SK-N-SH treated with all-trans-retinoic acid at 6 μM for 48 hours (cell line): ENCODE results near the gene C17orf75.

ENCODE experiments used
- ATAC-seq: fragments of 200-7000 bp; cut with Tn5 transposase; 3 replicates; pipeline ENCODE4 v1.9.1; 2020; ENCODE audit warnings: mild to moderate bottlenecking, moderate library complexity
- ARNTL ChIP-seq: fragments of 450-650 bp; formaldehyde crosslinking; IDR thresholded peaks from 2 replicates; pipeline ENCODE4 v1.5.0; 2020; ENCODE audit warnings: low read depth, mild to moderate bottlenecking, moderate library complexity, borderline replicate concordance
- BACH2 ChIP-seq: fragments of 250-450 bp; sonication (Bioruptor Pico); IDR thresholded peaks from 2 replicates; pipeline ENCODE4 v1.9.0; 2021; ENCODE audit warnings: mild to moderate bottlenecking, borderline replicate concordance
- CSDC2 ChIP-seq: fragments of 250-450 bp; sonication (Bioruptor Pico); IDR thresholded peaks from 2 replicates; pipeline ENCODE4 v1.5.0; 2020; ENCODE audit warnings: mild to moderate bottlenecking, moderate library complexity
- ISL1 ChIP-seq: fragments of 250-450 bp; sonication (Bioruptor Pico); IDR thresholded peaks from 2 replicates; pipeline ENCODE4 v2.1.2; 2022; ENCODE audit warnings: mild to moderate bottlenecking, moderate library complexity
- OSR1 ChIP-seq: fragments of 250-450 bp; sonication (Bioruptor Pico); IDR thresholded peaks from 2 replicates; pipeline ENCODE4 v1.8.0; 2022; ENCODE audit warnings: moderate library complexity, mild to moderate bottlenecking, inconsistent platforms
- PATZ1 ChIP-seq: fragments of 250-450 bp; sonication (Bioruptor Pico); IDR thresholded peaks from 2 replicates; pipeline ENCODE4 v1.8.0; 2020; ENCODE audit warnings: mild to moderate bottlenecking, moderate library complexity, borderline replicate concordance
- PPARA ChIP-seq: fragments of 250-450 bp; sonication (Bioruptor Pico); IDR thresholded peaks from 2 replicates; pipeline ENCODE4 v1.5.0; 2020; ENCODE audit warnings: mild to moderate bottlenecking, borderline replicate concordance
- RARB ChIP-seq: fragments of 250-450 bp; sonication (Bioruptor Pico); IDR thresholded peaks from 2 replicates; pipeline ENCODE4 v1.8.0; 2021; ENCODE audit warnings: mild to moderate bottlenecking, moderate library complexity
- SNAI2 ChIP-seq: fragments of 250-450 bp; sonication (Bioruptor Pico); IDR thresholded peaks from 2 replicates; pipeline ENCODE4 v1.5.0; 2020; ENCODE audit warnings: mild to moderate bottlenecking, moderate library complexity
- TCF4 ChIP-seq: fragments of 250-450 bp; sonication (Bioruptor Pico); IDR thresholded peaks from 2 replicates; pipeline ENCODE4 v1.8.0; 2021; ENCODE audit warnings: mild to moderate bottlenecking, moderate library complexity, borderline replicate concordance
- TOX ChIP-seq: fragments of 250-450 bp; sonication (Bioruptor Pico); IDR thresholded peaks from 2 replicates; pipeline ENCODE4 v1.8.0; 2021; ENCODE audit warnings: mild to moderate bottlenecking, moderate library complexity, borderline replicate concordance
- TSHZ2 ChIP-seq: fragments of 250-450 bp; sonication (Bioruptor Pico); IDR thresholded peaks from 2 replicates; pipeline ENCODE4 v1.5.0; 2020; ENCODE audit warnings: mild to moderate bottlenecking, moderate library complexity
- ZC3H10 ChIP-seq: fragments of 250-450 bp; sonication (Bioruptor Pico); IDR thresholded peaks from 2 replicates; pipeline ENCODE4 v1.5.1; 2021; ENCODE audit warnings: mild to moderate bottlenecking, moderate library complexity
- ZFP3 ChIP-seq: fragments of 250-450 bp; sonication (Bioruptor Pico); IDR thresholded peaks from 2 replicates; pipeline ENCODE4 v1.5.0; 2020; ENCODE audit warnings: mild to moderate bottlenecking, moderate library complexity
- ZFP30 ChIP-seq: fragments of 450-650 bp; formaldehyde crosslinking; IDR thresholded peaks from 2 replicates; pipeline ENCODE4 v1.5.0; 2022; ENCODE audit warnings: mild to moderate bottlenecking, moderate library complexity
- ZNF565 ChIP-seq: fragments of 450-650 bp; formaldehyde crosslinking; conservative IDR thresholded peaks from 2 replicates; pipeline ENCODE4 v1.5.0; 2020; ENCODE audit warnings: low read depth, mild to moderate bottlenecking, moderate library complexity
- ZNF70 ChIP-seq: fragments of 450-650 bp; formaldehyde crosslinking; IDR thresholded peaks from 2 replicates; pipeline ENCODE4 v1.5.0; 2020; ENCODE audit warnings: mild to moderate bottlenecking, moderate library complexity
- ZNF8 ChIP-seq: fragments of 450-650 bp; formaldehyde crosslinking; IDR thresholded peaks from 2 replicates; pipeline ENCODE4 v1.5.0; 2020; ENCODE audit warnings: mild to moderate bottlenecking, moderate library complexity
- TF ChIP-seq, protein P1 (sequence below): fragments of 250-450 bp; sonication (Bioruptor Pico); IDR thresholded peaks from 2 replicates; pipeline ENCODE4 v1.8.0; 2021; ENCODE audit warnings: low read depth, mild to moderate bottlenecking, moderate library complexity, borderline replicate concordance
- TF ChIP-seq, protein P2 (sequence below): fragments of 250-450 bp; sonication (Bioruptor Pico); IDR thresholded peaks from 2 replicates; pipeline ENCODE4 v1.5.1; 2021; ENCODE audit warnings: mild to moderate bottlenecking, moderate library complexity
- TF ChIP-seq, protein P3 (sequence below): fragments of 250-450 bp; sonication (Bioruptor Pico); IDR thresholded peaks from 2 replicates; pipeline ENCODE4 v1.5.1; 2020; ENCODE audit warnings: low read depth, mild to moderate bottlenecking, moderate library complexity

The C17orf75 gene

DNA sequence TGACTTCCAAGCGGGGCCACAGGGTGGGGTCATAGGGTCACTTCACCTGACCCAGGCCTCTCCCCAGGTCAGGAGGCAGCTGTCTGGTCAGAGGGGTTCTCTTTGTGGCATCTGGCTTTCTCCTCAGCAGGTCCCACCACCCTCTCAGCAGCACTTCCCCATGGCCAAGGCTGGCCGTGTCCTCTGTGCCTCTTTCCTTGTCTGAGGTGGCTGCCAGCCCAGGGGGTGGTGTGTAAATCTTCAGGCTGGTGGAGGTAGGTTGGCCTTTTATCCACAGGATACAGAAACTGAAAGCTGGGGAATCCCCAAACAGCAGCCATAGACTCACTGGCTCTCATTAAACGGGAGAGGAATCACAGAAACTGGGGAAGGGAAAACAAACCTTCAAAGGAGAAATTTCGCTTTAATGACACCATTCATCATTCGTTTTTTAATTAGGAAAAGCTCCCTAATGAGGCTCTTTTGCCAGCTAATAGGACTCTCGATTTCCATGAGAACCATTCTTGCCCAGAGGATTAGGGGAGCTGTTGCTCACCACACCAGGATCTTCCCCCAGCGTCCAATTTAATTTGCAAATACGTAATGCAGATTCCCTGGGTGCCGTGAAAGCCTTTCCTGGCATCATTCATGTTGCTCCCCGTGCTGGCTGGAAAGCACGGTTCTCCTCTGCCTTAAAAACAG is 18.0 kb downstream of the C17orf75 start:
- peak; percentile 73 for ATAC-seq
- TF ChIP-seq BACH2 (CRISPR knock-in tag), result no peak
- TF ChIP-seq ZFP3, result no peak
- no peak for TF ChIP-seq PPARA (CRISPR knock-in tag)
- TF ChIP-seq ISL1 (CRISPR knock-in tag), result no peak
- TF ChIP-seq ZNF565 (CRISPR knock-in tag), result no peak
- no peak for TF ChIP-seq RARB (CRISPR knock-in tag)
- TF ChIP-seq ZC3H10, result no peak
- TF ChIP-seq SNAI2, result no peak
- TF ChIP-seq TOX (CRISPR knock-in tag), result no peak
- no peak for TF ChIP-seq PATZ1 (CRISPR knock-in tag)
- TF ChIP-seq, protein P1, sequence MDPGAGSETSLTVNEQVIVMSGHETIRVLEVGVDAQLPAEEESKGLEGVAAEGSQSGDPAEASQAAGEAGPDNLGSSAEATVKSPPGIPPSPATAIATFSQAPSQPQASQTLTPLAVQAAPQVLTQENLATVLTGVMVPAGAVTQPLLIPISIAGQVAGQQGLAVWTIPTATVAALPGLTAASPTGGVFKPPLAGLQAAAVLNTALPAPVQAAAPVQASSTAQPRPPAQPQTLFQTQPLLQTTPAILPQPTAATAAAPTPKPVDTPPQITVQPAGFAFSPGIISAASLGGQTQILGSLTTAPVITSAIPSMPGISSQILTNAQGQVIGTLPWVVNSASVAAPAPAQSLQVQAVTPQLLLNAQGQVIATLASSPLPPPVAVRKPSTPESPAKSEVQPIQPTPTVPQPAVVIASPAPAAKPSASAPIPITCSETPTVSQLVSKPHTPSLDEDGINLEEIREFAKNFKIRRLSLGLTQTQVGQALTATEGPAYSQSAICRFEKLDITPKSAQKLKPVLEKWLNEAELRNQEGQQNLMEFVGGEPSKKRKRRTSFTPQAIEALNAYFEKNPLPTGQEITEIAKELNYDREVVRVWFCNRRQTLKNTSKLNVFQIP (CRISPR knock-in tag), result no peak
- TF ChIP-seq, protein P2, sequence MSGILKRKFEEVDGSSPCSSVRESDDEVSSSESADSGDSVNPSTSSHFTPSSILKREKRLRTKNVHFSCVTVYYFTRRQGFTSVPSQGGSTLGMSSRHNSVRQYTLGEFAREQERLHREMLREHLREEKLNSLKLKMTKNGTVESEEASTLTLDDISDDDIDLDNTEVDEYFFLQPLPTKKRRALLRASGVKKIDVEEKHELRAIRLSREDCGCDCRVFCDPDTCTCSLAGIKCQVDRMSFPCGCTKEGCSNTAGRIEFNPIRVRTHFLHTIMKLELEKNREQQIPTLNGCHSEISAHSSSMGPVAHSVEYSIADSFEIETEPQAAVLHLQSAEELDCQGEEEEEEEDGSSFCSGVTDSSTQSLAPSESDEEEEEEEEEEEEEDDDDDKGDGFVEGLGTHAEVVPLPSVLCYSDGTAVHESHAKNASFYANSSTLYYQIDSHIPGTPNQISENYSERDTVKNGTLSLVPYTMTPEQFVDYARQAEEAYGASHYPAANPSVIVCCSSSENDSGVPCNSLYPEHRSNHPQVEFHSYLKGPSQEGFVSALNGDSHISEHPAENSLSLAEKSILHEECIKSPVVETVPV, result no peak
- TF ChIP-seq ZNF70 (CRISPR knock-in tag), result no peak
- no peak for TF ChIP-seq OSR1 (CRISPR knock-in tag)
- TF ChIP-seq, protein P3, sequence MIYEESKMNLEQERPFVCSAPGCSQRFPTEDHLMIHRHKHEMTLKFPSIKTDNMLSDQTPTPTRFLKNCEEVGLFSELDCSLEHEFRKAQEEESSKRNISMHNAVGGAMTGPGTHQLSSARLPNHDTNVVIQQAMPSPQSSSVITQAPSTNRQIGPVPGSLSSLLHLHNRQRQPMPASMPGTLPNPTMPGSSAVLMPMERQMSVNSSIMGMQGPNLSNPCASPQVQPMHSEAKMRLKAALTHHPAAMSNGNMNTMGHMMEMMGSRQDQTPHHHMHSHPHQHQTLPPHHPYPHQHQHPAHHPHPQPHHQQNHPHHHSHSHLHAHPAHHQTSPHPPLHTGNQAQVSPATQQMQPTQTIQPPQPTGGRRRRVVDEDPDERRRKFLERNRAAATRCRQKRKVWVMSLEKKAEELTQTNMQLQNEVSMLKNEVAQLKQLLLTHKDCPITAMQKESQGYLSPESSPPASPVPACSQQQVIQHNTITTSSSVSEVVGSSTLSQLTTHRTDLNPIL (CRISPR knock-in tag), result no peak

- TF ChIP-seq TCF4 (CRISPR knock-in tag), result no peak
- no peak for TF ChIP-seq ZFP3
- TF ChIP-seq ZNF8 (CRISPR knock-in tag), result no peak
- TF ChIP-seq, protein P2, result no peak
- no peak for TF ChIP-seq RARB (CRISPR knock-in tag)
- no peak for TF ChIP-seq ZNF565 (CRISPR knock-in tag)
- no peak for TF ChIP-seq OSR1 (CRISPR knock-in tag)
- TF ChIP-seq ZC3H10, result no peak
- no peak for TF ChIP-seq TOX (CRISPR knock-in tag)
- TF ChIP-seq CSDC2 (CRISPR knock-in tag), result no peak
- no peak for TF ChIP-seq ZFP30 (CRISPR knock-in tag)
- no peak for TF ChIP-seq TSHZ2
- TF ChIP-seq, protein P3 (CRISPR knock-in tag), result no peak
- no peak for TF ChIP-seq BACH2 (CRISPR knock-in tag)
- no peak for TF ChIP-seq ARNTL (CRISPR knock-in tag)
- TF ChIP-seq PPARA (CRISPR knock-in tag), result no peak
- TF ChIP-seq, all 23 proteins: peak for 0
- no peak for ATAC-seq
Observed at GRCh38 chr17:32323046-32323445, 18.9 kb downstream of the C17orf75 start.
